ENCODE results near the gene IL13RA1.
A peak's percentile ranks its signal among the peaks of the same experiment; 100 is the strongest.

The IL13RA1 gene

DNA sequence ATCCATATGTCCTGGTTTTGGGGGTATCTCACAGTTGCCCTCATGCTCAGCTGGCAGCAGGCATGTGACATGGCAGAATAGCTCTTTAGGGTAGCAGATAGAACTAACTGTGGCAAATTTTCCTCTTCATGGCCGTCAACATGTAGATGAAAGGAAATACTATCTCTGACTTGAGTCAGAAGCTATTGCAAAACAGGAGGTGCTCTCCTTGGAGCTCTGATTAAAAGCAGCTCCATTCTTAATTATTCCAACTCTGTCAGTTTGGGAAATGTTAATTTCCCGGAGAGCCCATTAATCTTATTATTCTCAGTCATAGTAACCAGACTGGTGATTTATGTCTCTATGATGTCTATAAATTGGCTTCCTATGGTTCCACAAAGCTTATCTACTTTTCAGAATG, 18.2 kb downstream of the IL13RA1 start:
- H3K4me1 Mint-ChIP-seq (ENCODE audit: low read depth): no peaks in the 10 kb centered on the region
- no peaks in the 10 kb centered on the region for H3K36me3 Mint-ChIP-seq (ENCODE audit: low read depth)
- H3K9me3 Mint-ChIP-seq: no peaks in the 10 kb centered on the region
- no peaks in the 10 kb centered on the region for H3K27me3 Mint-ChIP-seq
- no peak overlapping the region for H3K4me3 Mint-ChIP-seq
- no peak overlapping the region for H3K27ac Mint-ChIP-seq

DNA sequence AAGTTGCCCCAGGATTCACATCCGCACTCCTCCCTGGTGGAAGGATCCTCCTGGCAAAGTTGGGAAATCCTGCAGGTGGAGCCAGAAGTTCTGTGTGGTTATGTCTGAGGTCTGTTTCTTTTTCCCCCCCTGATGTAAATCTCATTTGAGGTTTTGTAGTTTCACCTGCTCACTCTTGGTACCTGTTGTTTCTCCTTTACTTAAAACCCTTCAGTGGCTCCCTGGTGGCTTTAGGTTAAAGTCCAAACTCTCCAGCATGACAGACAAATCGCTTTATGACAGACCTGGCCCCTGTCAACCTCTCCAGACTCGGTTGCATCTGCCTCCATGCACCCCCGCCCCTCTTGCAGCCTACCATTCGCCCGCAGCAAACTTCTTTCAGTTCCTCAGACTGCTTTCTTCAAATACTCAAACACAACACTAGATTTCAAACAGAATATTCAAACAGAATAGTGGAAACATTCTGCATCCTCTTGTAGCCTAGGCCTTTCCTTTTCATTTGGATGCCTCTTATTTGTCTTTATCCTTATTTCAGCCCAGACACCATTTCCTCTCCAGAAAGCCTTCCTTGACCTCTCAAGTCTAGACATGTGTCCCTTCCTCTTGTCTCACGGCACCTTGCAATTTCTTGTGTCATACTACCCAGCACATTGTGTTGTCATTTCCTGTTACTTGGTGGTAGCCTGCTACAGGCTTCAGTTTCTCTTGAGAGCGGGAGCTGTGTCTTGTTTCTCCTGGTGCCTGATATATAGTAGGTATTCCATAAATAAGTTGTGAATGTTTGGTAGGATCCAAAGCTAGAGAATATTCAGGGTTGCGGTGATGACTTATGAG, 24.8 kb downstream of the IL13RA1 start:
- no peak overlapping the region for H3K4me3 Mint-ChIP-seq
- H3K27ac Mint-ChIP-seq: peak overlapping the region; percentile 54
- no peaks in the 10 kb centered on the region for H3K36me3 Mint-ChIP-seq (ENCODE audit: low read depth)
- no peaks in the 10 kb centered on the region for H3K9me3 Mint-ChIP-seq
- peaks cover 9% of the 10 kb centered on the region for H3K4me1 Mint-ChIP-seq (ENCODE audit: low read depth)
- peaks cover 6% of the 10 kb centered on the region for H3K27me3 Mint-ChIP-seq

DNA sequence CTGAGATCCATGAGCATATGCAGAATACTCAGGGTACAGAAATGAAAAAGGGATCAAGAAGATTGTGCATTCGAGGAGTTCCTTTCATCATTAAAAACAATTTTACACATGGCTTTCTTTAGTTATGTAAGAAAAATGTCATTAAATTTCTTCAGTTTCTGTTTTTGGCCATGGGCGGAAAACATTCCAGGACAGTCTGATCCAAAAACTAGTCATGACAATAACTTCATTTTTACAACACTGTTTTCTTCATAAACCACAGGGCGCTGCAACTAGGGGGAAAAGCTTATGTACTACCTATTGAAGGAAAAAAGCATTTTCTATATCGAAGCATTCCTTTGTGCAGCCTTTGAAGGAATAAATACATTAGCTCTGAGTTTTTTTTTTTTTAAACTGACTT, 28.2 kb downstream of the IL13RA1 start:
- peaks cover 6% of the 10 kb centered on the region for H3K27me3 Mint-ChIP-seq
- no peak overlapping the region for H3K4me3 Mint-ChIP-seq
- peaks cover 9% of the 10 kb centered on the region for H3K4me1 Mint-ChIP-seq (ENCODE audit: low read depth)
- H3K36me3 Mint-ChIP-seq (ENCODE audit: low read depth): no peaks in the 10 kb centered on the region
- H3K27ac Mint-ChIP-seq: no peak overlapping the region
- no peaks in the 10 kb centered on the region for H3K9me3 Mint-ChIP-seq

DNA sequence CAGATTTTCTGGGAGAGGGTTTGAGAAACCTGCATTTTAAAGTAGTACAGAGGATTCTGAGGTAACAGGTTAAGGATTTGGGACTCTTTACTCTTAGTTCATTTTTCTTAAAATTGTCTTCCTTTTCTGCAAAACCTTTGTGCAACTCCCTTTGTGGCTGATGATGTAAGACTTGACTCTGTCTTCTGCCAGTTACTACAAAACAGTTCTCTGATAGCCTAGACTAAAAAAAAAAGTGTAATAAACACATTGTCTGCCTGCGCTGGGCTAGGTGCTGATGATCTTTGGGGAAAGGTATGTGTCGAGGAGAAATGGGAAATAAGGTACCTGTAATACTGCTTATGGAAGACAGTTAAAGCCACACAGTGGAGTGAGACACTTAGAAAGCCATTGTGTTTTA, 28.7 kb downstream of the IL13RA1 start:
- Mint-ChIP-seq H3K9me3 (no peaks in the 10 kb centered on the region), H3K27me3 (peaks cover 6% of the 10 kb centered on the region), H3K36me3 (ENCODE audit: low read depth) (no peaks in the 10 kb centered on the region), H3K4me3 (no peak overlapping the region), H3K4me1 (ENCODE audit: low read depth) (peaks cover 7% of the 10 kb centered on the region), H3K27ac (no peak overlapping the region)

DNA sequence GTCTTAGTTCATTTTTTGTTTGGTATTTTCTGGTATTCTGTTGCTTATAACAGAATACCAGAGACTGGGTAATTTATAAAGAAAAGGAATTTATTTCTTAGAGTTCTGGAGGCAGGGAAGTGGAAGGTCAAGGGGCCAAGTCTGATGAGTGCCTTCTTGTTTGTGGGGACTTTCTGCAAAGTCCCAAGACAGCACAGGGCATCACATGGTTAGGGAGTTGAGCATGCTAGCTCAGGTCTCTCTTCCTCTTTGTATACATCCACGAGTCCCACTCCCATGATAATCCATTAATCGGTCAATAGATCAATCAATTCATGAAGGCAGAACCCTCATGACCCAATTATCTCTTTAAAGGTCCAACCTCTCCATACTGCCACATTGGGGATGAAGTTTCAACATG, 31.1 kb downstream of the IL13RA1 start:
- Mint-ChIP-seq H3K9me3 (no peaks in the 10 kb centered on the region), H3K4me3 (no peak overlapping the region), H3K27me3 (peaks cover 6% of the 10 kb centered on the region), H3K4me1 (ENCODE audit: low read depth) (no peaks in the 10 kb centered on the region), H3K36me3 (ENCODE audit: low read depth) (no peaks in the 10 kb centered on the region), H3K27ac (no peak overlapping the region)

DNA sequence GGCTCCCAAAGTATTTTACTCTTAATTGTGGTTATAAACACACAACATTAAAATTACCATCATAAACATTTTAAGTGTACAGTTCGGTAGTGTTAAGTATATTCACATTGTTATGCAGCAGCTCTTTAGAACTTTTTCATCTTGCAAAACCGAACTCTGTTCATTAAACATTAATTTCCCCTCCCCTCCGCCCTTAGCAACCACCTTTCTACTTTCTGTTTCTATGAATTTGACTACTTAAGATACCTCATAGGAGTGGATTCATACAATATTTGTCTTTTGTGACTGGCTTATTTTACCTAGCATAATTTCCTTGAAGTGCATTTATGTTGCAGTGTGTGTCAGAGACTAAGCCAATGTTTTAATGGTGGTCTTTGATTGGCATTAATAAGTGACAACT, 32.6 kb downstream of the IL13RA1 start:
- H3K4me1 Mint-ChIP-seq (ENCODE audit: low read depth): no peaks in the 10 kb centered on the region
- no peaks in the 10 kb centered on the region for H3K9me3 Mint-ChIP-seq
- H3K36me3 Mint-ChIP-seq (ENCODE audit: low read depth): no peaks in the 10 kb centered on the region
- H3K4me3 Mint-ChIP-seq: no peak overlapping the region
- peaks cover 6% of the 10 kb centered on the region for H3K27me3 Mint-ChIP-seq
- H3K27ac Mint-ChIP-seq: no peak overlapping the region

DNA sequence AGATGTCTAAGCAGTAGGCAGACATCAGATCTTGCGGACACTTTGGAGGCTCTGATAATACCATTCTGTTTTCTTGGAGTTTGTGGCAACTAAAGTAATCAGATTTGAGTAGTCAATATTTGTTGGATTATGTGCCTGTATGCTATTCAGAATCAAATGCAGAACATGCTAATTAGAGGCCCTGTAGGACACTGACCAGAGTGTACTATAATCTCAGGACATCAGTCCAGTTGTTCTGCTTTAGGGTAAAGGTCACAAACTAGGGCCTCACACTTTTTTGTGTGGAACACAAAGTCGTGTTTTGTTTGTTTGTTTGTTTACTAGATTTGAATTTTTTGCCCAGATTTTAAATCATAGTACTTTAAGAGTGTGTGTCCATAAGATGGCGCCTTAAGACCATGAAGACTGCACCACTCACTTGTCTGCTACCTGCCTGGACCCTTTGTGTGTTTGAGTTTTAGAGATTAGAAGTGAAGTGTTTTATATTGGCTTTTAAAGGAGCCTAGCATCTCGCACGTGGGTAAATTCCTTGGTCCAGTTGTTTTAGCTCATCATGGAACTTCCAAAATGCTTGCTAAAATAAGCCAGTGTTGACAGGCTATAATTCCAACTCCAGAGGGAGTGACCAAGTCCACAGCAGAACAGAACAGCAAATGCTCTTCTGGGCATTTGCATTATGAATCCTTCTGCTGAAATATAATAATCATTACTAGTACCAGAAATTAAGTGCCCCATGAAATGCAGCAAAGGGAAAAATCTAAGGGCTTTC, 34.7 kb downstream of the IL13RA1 start:
- Mint-ChIP-seq H3K4me3 (no peak overlapping the region), H3K27ac (no peak overlapping the region), H3K36me3 (ENCODE audit: low read depth) (no peaks in the 10 kb centered on the region), H3K27me3 (no peaks in the 10 kb centered on the region), H3K9me3 (no peaks in the 10 kb centered on the region), H3K4me1 (ENCODE audit: low read depth) (no peaks in the 10 kb centered on the region)

DNA sequence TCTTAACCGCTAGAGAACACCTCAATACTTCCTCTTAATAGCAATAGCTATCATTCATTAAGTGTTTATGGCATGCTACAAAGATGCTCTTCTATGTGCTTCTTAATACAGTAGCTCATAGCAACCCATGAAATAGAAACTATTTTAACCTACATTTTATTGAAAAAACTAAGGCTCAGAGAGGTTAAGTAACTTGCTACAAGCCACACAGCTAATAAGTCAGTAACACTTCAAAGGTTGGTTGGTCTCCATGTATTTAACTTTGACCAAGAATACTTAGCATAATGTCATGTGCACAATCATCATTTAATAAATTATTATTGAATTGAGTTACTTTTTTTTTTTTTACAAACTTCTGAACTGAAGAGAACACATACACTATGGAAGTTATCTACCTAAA, 36.1 kb downstream of the IL13RA1 start:
- Mint-ChIP-seq H3K9me3 (no peaks in the 10 kb centered on the region), H3K27me3 (no peaks in the 10 kb centered on the region)

DNA sequence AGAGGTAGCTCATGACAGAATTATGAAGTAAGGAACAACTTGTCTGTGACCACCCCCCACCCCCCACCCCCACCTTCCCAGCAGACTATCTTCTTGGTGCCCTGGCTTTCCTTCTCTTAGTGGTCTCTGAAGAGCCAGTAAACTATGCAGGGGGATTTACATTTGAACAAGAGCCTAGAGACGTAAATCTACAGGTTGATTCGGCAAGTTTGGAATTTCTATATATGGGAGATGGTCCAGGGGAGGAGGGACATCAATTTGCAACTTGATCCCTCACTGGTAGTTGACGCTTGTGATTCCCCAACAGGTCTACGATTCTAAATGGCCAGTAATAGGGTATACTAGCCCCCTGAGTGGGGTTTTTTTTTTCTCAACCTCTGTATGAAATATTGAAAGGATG, 36.7 kb downstream of the IL13RA1 start:
- Mint-ChIP-seq H3K27ac (no peak overlapping the region), H3K4me3 (no peak overlapping the region), H3K9me3 (no peaks in the 10 kb centered on the region), H3K27me3 (no peaks in the 10 kb centered on the region), H3K4me1 (ENCODE audit: low read depth) (no peaks in the 10 kb centered on the region), H3K36me3 (ENCODE audit: low read depth) (no peaks in the 10 kb centered on the region)

More for the DNA sequence above, 36.1 kb downstream of the IL13RA1 start:
- no peak overlapping the region for H3K4me3 Mint-ChIP-seq
- H3K27ac Mint-ChIP-seq: no peak overlapping the region
- no peaks in the 10 kb centered on the region for H3K36me3 Mint-ChIP-seq (ENCODE audit: low read depth)
- H3K4me1 Mint-ChIP-seq (ENCODE audit: low read depth): no peaks in the 10 kb centered on the region

DNA sequence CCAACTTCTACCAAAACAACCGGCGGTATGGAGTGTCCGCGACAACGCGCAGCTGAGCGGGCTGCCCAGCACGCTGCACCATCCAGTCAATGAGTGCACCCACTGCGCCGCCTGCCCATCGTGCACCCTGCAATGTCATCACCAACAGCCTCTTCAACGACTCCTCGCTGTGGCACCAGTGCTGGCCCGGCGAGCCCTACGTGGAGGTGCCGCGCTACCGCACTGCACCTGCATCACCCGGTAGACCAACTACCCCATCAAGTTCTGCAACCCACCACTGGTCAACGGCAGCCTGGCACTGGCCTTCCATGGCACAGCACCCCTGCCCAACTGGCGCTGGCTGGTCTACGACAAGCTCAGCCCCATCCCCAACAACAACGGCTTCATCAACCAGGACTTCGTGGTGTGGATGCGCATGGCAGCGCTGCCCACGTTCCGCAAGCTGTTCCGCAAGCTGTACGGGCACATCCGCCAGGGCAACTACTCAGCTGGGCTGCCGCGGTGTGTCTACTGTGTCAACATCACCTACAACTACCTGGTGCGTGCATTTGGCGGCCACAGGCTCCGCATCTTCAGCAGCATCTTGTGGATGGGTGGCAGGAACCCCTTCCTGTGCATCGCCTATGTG, 42.8 kb downstream of the IL13RA1 start:
- H3K36me3 Mint-ChIP-seq (ENCODE audit: low read depth): no peaks in the 10 kb centered on the region
- peaks cover 4% of the 10 kb centered on the region for H3K27me3 Mint-ChIP-seq
- no peak overlapping the region for H3K27ac Mint-ChIP-seq
- no peaks in the 10 kb centered on the region for H3K4me1 Mint-ChIP-seq (ENCODE audit: low read depth)
- no peak overlapping the region for H3K4me3 Mint-ChIP-seq
- H3K9me3 Mint-ChIP-seq: no peaks in the 10 kb centered on the region

DNA sequence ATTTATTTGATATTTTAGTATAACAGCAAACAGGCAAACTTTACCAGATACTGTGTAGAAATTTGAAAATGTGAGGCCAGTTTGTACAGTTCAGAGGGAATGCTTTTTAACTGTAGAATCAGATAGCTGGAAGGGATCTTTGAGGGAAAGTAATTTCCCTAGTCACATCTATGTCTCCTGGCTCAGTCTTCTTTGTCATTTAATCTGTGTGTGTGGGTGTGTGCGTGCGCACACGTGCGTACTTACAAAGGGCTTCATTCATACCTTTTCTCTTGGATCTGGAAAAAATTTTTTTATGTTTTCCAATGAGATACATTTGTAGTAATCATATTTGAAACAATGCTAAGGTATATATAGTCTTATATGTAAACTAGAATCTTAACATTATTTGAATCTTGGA, 44.6 kb downstream of the IL13RA1 start:
- no peak overlapping the region for H3K4me3 Mint-ChIP-seq
- no peaks in the 10 kb centered on the region for H3K9me3 Mint-ChIP-seq
- no peaks in the 10 kb centered on the region for H3K36me3 Mint-ChIP-seq (ENCODE audit: low read depth)
- H3K27me3 Mint-ChIP-seq: peaks cover 13% of the 10 kb centered on the region
- H3K4me1 Mint-ChIP-seq (ENCODE audit: low read depth): no peaks in the 10 kb centered on the region
- H3K27ac Mint-ChIP-seq: no peak overlapping the region

DNA sequence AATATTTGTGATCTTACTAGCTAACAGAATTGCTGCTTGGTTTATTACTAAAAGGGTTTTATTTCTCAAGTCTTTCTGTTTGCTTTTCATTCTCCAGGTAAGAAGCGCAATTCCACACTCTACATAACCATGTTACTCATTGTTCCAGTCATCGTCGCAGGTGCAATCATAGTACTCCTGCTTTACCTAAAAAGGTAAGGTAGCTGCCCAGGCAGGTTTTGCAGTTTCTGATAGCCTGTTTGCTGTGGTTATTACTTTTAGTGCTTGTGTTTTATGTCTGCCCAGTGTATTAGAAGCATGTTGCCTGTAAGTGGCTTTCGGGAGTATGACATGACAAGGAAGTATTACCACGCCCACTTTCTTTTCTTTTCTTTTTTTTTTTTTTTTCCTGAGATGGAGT, 46.4 kb downstream of the IL13RA1 start:
- H3K27ac Mint-ChIP-seq: no peak overlapping the region
- no peak overlapping the region for H3K4me3 Mint-ChIP-seq
- no peaks in the 10 kb centered on the region for H3K36me3 Mint-ChIP-seq (ENCODE audit: low read depth)
- H3K27me3 Mint-ChIP-seq: peaks cover 13% of the 10 kb centered on the region
- no peaks in the 10 kb centered on the region for H3K4me1 Mint-ChIP-seq (ENCODE audit: low read depth)
- no peaks in the 10 kb centered on the region for H3K9me3 Mint-ChIP-seq

DNA sequence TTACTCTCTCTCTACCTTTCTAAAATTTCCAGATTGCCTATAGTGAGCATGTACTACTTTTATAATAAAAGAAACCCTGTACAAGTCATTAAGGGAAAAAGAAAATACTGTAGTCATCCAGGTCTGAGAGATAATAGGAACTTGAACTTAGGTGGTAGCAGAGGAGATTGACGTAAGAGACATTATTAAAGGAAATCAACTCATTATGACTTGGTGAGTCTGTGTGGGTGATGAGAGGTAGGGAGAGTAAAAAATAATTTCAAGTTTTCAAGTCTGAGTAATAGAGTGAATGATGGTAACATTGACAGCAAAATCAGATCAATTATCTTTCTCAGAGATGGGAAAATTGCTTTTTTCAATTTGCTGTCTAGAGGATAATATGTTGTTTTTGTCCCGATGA, 52.2 kb downstream of the IL13RA1 start:
- no peaks in the 10 kb centered on the region for H3K9me3 Mint-ChIP-seq
- H3K4me3 Mint-ChIP-seq: no peak overlapping the region
- no peaks in the 10 kb centered on the region for H3K4me1 Mint-ChIP-seq (ENCODE audit: low read depth)
- H3K27me3 Mint-ChIP-seq: peaks cover 13% of the 10 kb centered on the region
- H3K27ac Mint-ChIP-seq: no peak overlapping the region
- no peaks in the 10 kb centered on the region for H3K36me3 Mint-ChIP-seq (ENCODE audit: low read depth)

DNA sequence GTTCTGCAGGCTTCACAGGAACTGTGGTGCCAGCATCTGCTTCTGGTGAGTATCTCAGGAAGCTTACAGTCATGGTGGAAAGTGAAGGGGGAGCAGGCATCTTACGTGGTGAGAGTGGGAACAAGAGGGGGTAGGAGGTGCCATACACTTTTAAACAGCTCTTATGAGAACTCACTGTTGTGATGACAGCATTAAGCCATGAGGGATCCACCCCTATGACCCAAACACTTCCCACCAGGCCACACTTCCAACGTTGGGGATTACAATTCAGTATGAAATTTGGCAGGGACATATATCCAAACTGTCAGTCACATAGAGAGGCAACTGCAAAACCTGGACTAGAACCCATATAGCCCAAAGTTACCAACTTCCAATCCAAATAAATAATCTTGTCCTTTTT, 53.1 kb downstream of the IL13RA1 start:
- Mint-ChIP-seq H3K9me3 (no peaks in the 10 kb centered on the region), H3K4me1 (ENCODE audit: low read depth) (no peaks in the 10 kb centered on the region), H3K27ac (no peak overlapping the region), H3K27me3 (peaks cover 6% of the 10 kb centered on the region), H3K4me3 (no peak overlapping the region), H3K36me3 (ENCODE audit: low read depth) (no peaks in the 10 kb centered on the region)

DNA sequence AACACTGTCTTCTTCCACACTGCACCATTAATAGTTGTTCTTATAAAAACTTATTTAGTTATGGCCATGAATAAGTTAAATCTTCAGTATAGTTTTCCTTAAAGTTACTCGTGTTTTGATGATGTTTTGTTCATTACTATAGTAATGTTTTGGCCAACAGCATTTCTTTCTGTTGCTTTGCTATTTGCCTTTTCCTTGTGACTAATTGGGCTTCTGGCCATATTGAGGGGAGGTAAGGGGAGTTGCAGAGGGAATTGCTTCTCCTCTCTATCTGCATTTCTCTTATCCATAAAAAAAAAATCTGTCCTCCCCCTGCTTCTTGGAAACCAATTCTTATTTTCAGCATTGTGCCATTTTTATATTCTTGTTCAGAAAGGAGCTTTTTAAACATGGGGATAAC, 53.5 kb downstream of the IL13RA1 start:
- Mint-ChIP-seq H3K27me3 (peaks cover 3% of the 10 kb centered on the region), H3K4me1 (ENCODE audit: low read depth) (no peaks in the 10 kb centered on the region), H3K9me3 (no peaks in the 10 kb centered on the region), H3K36me3 (ENCODE audit: low read depth) (no peaks in the 10 kb centered on the region), H3K27ac (no peak overlapping the region), H3K4me3 (no peak overlapping the region)
